GM19463 (cell line): ENCODE data around the gene KIF26B.

ENCODE experiments used
- ATAC-seq: cut with Tn5 transposase; IDR thresholded peaks from one replicate; pipeline ENCODE4 v1.9.1; 2021; ENCODE audit warnings: mild to moderate bottlenecking, moderate library complexity; ENCODE audit not compliant: unreplicated experiment

Gene KIF26B

DNA sequence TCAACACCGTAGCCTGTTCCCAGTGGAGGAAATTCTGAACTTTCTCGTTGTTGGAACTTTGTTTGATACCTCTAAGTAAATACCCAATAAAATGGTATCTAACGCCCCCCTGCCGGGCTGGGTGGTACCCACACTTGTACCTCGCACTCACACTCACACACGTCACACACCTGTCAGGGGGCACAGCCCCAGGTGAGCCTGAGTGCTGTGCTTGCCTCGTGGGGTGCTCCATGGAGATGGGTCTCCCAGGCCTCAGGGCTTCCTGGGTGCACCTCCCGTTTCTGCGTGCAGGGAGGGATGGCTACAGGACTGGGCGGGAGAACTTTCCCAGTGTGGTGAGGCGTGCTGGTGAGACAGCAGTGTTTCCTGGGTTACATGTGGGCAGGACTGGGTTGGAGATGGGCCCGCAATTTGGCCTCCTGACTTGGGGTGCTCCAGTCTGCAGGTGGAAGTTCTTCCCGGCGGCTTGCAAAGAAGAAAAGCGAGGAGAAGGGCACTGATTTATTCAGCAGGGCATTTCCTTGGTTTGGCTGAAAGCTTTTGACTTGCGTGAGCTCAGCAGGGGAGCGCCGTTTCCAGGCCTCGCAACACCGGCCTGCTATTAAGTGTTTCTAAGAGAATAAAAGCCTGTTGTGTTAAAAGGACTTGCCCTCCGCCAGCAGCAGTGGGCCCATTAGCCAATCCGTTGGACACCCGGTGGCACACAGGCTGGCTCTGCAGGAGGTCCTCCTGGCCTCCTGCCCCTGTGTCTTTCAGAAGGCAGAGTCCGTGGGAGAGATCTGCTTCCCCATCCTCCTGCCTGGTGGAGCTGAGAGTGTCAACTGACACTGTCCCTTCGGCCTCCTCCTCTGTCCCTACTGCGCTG is 79.7 kb downstream of the KIF26B start:
- ATAC-seq: no peak

DNA sequence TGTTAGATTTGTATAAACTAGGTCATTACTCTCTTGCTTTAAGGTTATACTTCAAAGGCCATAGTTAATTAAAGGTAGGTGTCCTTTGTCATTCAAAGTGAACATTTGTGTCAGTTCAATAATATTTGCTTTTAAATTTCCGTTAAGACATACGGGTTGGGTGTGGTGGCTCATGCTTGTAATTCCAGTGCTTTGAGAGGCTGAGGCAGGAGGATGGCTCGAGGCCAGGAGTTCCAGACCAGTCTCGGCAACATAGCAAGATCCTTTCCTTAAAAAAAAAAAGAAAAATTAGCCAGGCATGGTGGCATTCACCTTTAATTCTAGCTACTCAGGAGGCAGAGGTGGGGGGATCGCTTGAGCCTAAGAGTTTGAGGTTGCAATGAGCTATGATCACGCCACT is 80.4 kb downstream of the KIF26B start:
- ATAC-seq: no peak

DNA sequence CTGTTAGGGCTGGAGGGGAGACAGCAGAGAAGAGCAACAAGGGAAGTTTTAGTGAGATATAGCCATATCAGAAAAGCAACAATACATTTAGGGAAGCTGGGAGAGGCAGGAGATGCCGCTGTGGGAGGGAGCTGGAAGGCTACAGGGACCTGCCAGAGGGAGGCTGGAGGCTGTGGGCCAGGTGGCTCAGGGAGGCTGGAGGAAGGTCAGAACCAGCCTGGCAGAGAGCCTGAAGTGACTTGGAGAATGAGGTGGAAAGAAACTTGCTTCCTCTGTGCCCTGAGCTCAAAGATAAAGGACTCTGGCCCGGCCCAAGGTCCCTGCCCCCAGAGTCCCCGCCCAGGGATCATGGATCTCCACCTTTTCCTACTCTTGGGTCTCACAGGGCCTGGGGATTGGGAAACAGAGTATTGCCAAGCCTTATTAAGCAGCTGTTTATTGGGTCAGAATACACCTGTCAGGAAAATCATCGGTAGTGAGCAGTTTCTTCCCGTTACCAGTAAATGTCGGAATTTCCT is 85.9 kb downstream of the KIF26B start:
- no peak for ATAC-seq

DNA sequence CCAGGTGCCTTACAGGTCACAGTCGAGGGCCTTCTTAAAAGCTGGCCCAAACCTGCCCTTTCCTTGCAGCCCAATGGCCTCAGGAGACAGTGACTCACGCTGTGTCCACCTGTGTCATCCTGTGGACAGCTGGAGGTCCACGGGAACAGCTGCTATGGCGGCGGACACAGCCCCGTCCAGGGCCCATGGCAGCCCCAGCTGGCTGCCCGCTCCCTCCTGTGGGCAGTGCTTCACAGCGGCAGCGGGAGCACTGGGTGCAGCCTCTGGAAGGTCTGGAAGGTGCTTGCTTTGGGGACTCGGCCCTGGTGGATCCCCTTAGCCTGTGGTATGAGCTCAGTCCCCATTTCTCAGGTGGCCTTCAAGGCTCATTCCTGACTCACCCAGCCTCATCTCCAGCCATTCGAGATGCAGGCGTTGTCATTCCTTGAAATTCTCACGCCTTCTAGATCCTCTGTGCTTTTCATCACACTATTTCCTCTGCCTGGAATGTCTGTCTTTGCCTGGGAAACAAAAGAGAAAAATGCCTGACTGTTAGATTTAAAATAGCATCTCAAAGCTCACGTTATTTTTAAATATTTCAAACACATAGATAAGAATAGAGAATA is 86.8 kb downstream of the KIF26B start:
- ATAC-seq: no peak

DNA sequence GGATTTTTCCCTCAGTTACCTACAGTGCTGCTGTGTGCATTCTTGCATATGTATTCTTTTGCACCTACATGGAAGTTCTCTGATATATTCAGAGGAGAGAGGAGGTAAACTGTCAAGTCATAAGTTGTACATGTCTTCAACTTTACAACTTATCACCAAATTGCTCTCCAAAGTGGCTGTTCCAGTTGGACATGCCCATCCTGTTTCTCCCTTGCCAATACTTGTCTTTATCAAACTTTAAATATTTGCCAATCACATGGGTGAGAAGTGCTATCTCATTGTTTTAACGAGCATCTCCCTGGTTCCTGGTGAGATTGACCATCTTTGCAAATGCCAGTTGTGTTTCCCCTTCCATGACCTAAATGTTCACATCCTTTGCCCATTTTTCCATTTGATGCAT is 88.2 kb downstream of the KIF26B start:
- ATAC-seq: no peak

DNA sequence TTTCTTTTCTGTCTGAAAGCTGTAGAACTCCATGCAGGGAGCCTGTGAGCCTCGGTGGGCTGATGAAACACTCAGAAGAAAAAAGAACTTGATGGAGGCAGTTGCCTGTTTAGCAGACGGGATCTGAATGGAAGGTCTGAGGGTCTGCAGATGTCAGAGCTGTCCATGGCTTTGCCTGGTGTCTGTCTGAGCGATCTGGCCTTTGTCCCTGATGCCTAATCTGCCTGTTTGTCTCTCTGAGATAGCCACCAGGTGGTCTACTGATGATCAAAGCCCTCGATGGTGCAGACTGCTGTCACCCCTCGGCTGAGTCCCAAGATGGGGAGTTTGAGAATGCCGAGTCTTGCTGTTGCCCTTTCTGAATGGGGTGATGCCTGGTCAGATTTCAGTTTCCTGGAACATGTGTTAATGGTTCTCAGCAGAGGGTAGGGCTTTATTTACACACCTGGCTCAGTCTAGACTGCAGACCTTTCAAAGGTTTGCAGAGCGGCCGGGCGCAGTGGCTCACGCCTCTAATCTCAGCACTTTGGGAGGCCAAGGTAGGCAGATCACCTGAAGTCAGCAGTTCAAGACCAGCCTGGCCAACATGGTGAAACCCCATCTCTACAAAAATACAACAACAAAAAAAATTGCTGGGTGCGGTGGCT is 90.4 kb downstream of the KIF26B start:
- no peak for ATAC-seq

DNA sequence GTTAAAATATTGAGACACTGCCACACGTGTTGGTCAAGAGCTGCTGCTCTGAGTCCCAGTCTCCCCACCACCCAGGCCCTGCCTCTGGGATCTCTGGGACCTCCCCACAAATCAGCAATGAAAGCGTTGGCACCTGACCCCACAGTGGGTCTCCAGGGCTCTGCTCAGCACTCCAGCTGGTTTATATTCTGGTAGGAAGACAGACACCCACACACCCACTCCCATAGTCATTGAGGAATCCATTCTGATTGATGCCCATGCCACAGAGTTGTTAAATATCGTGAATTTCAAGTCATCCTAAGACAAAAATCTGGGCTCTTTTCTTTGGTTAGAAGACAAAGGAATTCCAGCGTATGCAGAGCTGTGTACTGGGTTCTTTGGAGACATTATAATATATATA is 91.6 kb downstream of the KIF26B start:
- ATAC-seq: no peak

DNA sequence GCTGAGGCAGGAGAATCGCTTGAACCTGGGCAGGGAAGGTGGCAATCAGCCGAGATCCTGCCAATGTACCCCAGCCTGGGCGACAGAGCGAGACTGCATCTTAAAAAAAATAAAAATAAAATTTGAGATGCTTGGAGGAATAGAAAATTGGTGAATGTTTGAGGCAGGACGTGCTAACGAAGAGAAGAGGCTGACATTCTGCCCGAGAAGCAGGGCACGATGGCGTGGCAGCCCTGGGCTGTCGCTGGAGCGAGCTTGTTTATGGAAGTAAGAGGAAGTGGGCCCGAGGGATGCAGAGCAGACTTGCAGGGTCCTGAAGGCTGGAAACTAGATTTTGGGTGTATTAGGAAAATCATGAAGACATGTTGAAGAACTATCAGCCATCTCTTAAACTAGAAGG is 92.6 kb downstream of the KIF26B start:
- no peak for ATAC-seq

DNA sequence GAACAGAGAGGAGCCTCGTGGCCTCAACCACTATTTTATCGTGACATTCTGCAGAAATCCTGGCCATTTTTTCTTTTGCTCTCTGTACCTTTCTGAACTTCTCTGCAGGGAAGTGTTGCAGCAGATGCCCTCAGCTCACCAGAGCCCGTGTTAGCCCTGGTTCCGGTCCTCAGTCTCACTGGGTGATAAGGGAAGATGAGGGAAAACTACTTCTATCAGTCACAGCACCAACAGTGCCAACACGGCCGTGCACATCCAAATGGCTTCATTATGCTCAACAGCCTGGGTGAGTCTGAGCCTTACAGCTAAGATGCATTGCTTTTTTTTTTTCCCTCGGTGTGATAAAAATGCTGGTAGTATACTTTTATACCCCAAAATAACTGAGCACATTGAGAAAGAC is 93.0 kb downstream of the KIF26B start:
- no peak for ATAC-seq

DNA sequence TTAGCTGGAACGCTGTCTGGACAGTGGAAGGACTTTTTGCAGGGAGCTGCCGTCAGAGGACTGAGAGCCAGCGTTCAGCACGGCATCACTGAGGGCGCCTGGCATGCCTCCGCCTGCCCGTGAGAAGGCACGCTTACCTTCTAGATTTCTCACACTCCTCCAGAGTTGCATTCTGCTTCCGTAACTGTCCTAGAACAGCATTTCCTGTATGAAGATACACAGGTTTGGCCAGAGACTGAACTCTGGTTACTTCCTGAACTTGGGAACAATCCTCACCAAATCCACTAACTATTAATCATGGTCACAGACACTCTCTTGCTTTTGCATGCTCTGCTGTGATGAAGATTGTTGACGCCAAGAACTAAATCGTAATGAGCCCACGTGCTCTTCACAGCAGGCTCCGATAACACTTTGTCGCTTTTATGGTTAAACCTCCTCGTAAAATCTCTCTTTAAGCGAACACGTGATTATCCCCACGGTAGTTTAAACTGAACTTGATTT is 93.5 kb downstream of the KIF26B start:
- no peak for ATAC-seq

DNA sequence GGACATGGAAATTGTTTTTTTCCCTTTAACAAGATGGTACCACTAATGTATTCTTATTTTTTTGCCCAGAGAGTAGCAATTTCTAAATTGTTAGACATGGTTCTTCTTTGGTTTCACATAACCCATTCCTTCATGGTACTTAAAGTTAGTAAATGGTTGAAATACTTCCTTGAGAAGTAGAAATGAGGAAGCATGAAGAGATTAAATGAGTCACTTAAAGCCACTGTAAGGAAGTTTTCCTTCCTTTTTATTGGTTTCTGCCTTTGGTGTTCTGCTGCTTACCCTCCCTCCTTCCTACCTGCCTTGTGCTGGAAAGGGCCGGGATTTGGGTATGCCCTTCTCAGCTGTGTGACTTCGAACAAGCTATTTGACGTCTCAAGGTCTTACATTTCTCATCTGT is 101.0 kb downstream of the KIF26B start:
- no peak for ATAC-seq

DNA sequence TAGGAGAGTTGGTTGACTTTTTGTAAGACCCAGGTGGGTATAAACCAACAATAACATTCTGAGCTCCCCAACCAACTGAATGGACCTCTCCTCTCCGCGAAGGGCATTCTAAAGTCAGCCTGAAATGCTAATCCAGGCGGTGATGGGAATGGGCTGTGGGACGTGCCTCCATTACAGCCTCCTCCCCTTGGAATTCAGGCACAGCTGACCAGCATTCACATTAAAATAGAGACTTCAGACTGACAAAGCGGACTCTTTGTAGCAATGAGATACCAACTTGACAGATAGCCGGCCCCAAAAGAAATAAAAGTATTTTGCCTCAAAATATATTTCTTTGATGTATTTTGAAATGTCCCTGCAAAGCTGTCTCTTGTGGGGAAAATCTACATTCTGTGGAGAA is 101.7 kb downstream of the KIF26B start:
- ATAC-seq: no peak

DNA sequence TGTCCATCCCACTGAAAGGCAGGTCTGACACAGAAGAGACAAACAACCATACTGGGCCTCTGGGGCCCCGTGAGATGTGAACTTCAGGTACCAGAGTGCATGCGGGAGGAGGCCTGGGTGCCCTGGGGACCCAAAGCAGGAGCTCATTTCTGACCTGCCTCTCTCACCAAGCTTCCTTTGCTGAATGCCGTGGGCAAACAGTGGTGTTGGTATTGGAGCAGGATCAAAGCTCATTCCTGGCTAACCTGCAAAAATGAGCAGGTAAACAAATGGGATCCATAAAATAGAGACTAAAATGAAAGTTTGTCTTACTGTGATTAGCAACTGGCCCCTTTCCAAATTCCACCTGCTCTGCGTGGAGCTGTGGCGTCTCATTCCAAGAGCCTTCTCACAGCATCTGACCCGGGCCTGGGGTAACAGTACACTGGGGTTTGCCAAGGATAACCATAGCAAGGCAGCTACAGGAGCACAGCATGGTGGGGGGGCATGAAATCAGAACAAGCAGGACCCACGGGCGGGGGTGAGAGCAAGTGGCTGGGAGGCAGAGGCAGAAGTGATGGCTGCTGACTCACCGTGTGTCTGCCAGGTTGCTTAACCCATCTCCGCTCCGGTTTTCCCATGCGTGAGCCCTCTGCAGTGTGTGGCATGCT is 103.6 kb downstream of the KIF26B start:
- no peak for ATAC-seq

DNA sequence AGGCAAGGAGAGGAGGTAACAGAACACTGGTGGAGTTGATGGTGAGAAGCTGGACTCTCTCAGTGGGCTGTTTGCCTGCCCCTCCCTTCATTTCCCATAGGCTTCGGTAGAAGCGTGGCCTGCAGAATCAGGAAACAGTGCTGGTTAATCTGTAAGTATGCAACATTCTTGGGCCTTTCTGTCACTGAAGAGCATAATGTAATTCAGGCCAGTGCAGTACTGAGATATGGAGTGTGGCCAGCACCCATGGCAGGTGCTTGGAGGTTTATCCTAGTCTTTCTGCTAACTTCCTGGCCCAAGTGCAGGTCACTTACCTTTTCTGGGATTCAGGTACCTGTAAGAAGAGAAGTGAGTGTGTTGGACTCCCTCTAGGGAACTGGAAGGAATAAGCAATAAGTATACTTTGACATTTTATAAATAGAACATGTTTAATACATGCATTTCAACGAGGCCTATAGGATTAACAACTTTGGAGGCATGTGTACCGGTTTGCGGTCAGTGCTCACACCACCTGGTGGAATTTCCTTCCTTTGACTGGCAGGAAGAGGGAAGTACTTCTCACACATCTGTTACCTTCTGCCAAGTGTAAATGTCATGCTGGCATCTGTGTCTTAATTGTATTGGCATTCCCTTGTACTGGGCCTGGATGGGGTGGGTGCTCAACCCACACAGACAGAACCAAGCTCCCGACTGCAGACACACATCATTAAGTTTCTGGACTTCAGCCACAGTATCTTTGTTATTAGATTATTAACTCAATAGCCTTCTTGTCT is 105.5 kb downstream of the KIF26B start:
- ATAC-seq: no peak

DNA sequence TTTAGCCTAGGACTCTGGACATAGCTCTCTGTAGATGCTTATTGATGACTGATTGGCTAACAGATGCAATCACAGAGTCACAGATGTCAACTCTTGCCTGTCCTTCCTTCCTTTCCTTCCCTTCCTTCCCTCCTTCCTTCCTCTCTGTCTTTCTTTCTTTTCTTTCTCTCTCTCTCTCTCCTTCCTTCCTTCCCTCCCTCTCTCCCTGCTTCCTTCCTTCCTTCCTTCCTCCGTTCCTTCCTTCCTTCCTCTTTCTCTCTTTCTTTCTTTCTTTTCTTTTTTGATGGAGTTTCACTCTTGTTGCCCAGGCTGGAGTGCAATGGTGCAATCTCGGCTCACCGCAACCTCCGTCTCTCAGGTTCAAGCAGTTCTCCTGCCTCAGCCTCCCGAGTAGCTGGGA is 106.1 kb downstream of the KIF26B start:
- no peak for ATAC-seq

DNA sequence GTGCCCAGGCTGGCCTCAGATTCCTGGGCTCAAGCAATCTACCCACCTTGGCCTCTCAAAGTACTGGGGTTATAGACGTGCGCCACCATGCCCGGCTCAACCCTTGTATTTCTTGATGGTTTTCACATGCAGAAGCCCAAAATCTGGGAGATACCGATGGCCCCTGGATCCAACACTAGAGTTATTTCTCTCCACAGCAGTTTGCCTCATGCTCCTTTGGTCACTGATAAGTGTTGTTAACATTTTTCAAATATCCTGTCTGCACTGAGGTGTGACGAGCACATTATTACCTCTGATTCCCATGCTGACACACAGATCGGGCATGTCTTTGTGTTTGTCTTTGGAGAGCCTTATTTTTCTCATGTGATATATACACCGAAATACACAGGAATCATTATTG is 107.0 kb downstream of the KIF26B start:
- no peak for ATAC-seq

DNA sequence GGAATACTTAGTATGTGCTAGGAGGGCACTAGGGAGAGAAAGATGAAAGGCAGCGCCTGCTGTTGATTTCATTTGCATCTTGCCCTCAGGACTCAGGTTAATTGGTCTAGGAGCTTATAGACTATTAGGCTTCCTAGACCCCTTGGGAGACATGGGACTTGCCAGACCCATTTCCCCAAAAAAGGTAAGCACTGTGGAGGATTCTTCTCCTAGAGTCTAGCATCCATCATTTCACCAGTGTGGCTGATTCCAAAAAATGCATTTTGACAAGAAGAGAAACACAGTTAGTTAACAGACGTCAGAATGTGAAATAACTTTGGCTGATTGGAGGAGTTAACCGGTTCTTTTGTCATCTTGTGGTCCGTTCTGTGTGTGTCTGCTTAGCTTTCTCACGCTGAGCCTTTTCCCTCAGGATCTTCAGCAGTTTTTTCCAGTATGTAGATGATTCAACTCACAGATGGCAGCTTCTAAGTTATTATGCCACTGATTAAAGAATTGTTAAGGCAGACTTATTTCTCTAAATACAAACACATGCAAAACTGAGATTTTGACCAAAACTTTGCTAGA is 108.8 kb downstream of the KIF26B start:
- ATAC-seq: no peak

DNA sequence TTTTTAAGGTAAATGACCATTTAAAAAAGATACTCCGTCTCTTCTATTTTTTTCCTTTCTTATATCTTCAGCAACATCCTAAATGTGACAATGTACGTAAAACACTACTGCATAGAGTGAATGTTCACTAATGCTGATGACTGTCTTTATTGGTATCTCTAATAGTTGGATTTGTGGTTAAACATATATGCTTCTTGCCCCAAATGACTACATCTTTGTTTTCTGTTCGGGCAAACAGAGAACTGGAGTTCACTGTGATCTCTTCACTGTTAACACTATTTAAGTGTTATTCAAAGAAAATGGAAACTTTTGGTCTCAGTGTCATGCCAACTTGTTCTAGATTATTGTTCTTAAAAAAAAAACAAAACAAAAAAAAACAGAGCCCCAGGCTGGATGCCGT is 109.4 kb downstream of the KIF26B start:
- ATAC-seq: no peak

DNA sequence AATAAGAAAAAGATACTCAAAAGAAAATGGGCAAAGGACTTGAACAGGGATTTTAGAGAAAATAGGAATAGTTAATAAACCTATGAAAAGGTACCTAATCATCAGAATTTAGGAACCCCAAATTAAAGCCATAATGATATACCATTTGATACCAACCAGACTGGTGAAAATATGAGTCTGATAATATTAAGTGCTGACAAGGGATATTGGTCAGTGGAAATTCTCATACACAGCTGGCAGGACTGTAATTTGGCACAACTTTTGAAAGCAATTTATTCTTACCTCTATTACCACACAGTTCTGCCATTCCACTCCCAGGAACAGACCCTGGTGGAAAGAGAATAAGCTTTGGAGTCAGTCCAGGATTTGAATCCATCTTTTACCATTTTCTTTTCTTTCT is 111.3 kb downstream of the KIF26B start:
- ATAC-seq: no peak

DNA sequence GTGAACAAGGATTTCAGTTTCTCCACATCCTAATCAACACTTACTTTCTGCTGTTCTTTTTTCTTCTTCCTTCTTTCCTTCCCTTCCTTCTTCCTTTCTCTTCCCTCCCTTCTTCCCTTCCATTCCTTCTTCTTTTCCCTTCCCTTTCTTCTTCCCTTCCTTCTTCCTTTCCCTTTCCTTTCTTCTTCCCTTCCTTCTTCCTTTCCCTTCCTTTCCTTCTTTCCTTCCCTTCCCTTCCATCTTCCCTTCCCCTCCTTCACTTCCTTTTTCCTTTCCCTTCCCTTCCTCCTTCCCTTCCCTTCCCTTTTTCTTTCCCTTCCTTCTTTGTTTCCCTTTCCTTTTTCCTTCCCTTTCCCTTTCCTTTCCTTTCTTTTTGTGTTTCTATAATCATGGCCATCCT is 115.3 kb downstream of the KIF26B start:
- no peak for ATAC-seq
